H1 (cell line): ENCODE data around the gene MOCS1. TPM values are rescaled to one million over a fixed set of nuclear protein-coding genes. Genes with fewer than 3 reads are reported as not detected.

ENCODE experiments used
- CTCF ChIA-PET: fragments of 300-600 bp; sonication (Branson Sonifier 250); formaldehyde crosslinking; loops from one replicate; lab custom pipeline; 2021; ENCODE audit not compliant: partially characterized antibody; lab: Charles Lee
- POLR2A ChIA-PET: fragments of 300-600 bp; sonication (Branson Sonifier 250); formaldehyde crosslinking; loops from one replicate; lab custom pipeline; 2021; ENCODE audit warnings: inconsistent platforms; ENCODE audit not compliant: partially characterized antibody; lab: Charles Lee
- DNase-seq, 2 experiments: peaks; one replicate each; pipeline versions ENCODE4 v3.0.0 to v3.0.0-alpha.2; 2010 to 2022; ENCODE audit warnings: low spot score in 2 of 2, low read depth in 1 of 2, mixed read lengths in 1 of 2
- FAIRE-seq: peaks from 2 replicates; lab custom pipeline; 2011; peaks lifted over from hg19 to GRCh38; lab: Jason Lieb, UNC
- H2AFZ ChIP-seq: 2 replicates; pipeline ENCODE4 v1.8.1; 2012; ENCODE audit warnings: low read length, inconsistent platforms
- H2AK5ac ChIP-seq: 2 replicates; pipeline ENCODE4 v1.6.1; 2013; ENCODE audit warnings: low read depth, low read length
- H2BK120ac ChIP-seq: replicated peaks from 2 replicates; pipeline ENCODE3; 2013; ENCODE audit warnings: low read depth, low read length, inconsistent platforms
- H2BK12ac ChIP-seq: 2 replicates; pipeline ENCODE4 v1.6.1; 2013; ENCODE audit warnings: low read depth, low read length
- H2BK15ac ChIP-seq: 2 replicates; pipeline ENCODE4 v1.6.1; 2013; ENCODE audit warnings: low read length
- H2BK20ac ChIP-seq: 2 replicates; pipeline ENCODE4 v1.6.1; 2013; ENCODE audit warnings: low read length
- H2BK5ac ChIP-seq: 2 replicates; pipeline ENCODE4 v1.6.1; 2013; ENCODE audit warnings: low read depth, low read length
- H3K14ac ChIP-seq: 2 replicates; pipeline ENCODE4 v1.6.1; 2013; ENCODE audit warnings: inconsistent platforms; ENCODE audit not compliant: insufficient read length
- H3K18ac ChIP-seq: 2 replicates; pipeline ENCODE4 v1.6.1; 2013; ENCODE audit warnings: low read length; ENCODE audit errors: extremely low read depth
- H3K23ac ChIP-seq: 2 replicates; pipeline ENCODE4 v1.6.1; 2013; ENCODE audit warnings: inconsistent platforms; ENCODE audit not compliant: insufficient read length
- H3K23me2 ChIP-seq: 2 replicates; pipeline ENCODE4 v1.6.1; 2013; ENCODE audit warnings: low read depth, low read length
- H3K27ac ChIP-seq: 2 replicates; pipeline ENCODE4 v1.6.1; 2011; ENCODE audit warnings: low read depth, low read length, inconsistent platforms
- H3K27me3 ChIP-seq, 4 experiments: replicated peaks in 1 of 4; 1 replicate in 1 of 4; 2 replicates in 3 of 4; pipeline versions ENCODE4 v1.6.1 to v1.8.1; 2011 to 2013; ENCODE audit warnings: low read length in 3 of 4, mild to moderate bottlenecking in 3 of 4, inconsistent platforms in 2 of 4, mixed read lengths in 2 of 4, moderate library complexity in 1 of 4; ENCODE audit not compliant: control insufficient read depth in 3 of 4, insufficient read depth in 3 of 4; ENCODE audit errors: extremely low read depth in 1 of 4
- H3K36me3 ChIP-seq, 4 experiments: 2 replicates each; pipeline versions ENCODE4 v1.6.1 to v1.8.1; 2011 to 2013; ENCODE audit warnings: mild to moderate bottlenecking in 4 of 4, low read length in 3 of 4, moderate library complexity in 2 of 4, control low read depth in 1 of 4, inconsistent platforms in 1 of 4; ENCODE audit not compliant: insufficient read depth in 4 of 4, control insufficient read depth in 2 of 4
- H3K4ac ChIP-seq: replicated peaks from 2 replicates; pipeline ENCODE3; 2013; ENCODE audit warnings: low read length, low read depth, mixed read lengths, inconsistent platforms; ENCODE audit not compliant: insufficient read length
- H3K4me1 ChIP-seq, 4 experiments: replicated peaks in 1 of 4; 1 replicate in 1 of 4; 2 replicates in 3 of 4; pipeline versions ENCODE4 v1.6.1 to v1.8.1; 2011 to 2013; ENCODE audit warnings: low read length in 3 of 4, inconsistent platforms in 2 of 4, mixed read lengths in 1 of 4; ENCODE audit not compliant: insufficient read depth in 4 of 4, control insufficient read depth in 3 of 4
- H3K4me2 ChIP-seq, 2 experiments: 2 replicates each; pipeline versions ENCODE4 v1.6.1 to v1.8.1; 2011 to 2013; ENCODE audit warnings: low read depth in 2 of 2, low read length in 2 of 2, control low read depth in 1 of 2, inconsistent platforms in 1 of 2, mild to moderate bottlenecking in 1 of 2; ENCODE audit not compliant: insufficient read depth in 1 of 2
- H3K4me3 ChIP-seq, 4 experiments: fragments of 200-600, 300-600 bp in 1 of 4; sonication (generic), shearing (Covaris generic), sonication (Bioruptor Twin) in 1 of 4; 2 replicates each; pipeline versions ENCODE4 v1.5.1 to v1.8.1; 2011 to 2016; ENCODE audit warnings: low read length in 4 of 4, low read depth in 3 of 4, control low read depth in 2 of 4, inconsistent platforms in 2 of 4, mild to moderate bottlenecking in 2 of 4, mixed read lengths in 1 of 4, moderate library complexity in 1 of 4; ENCODE audit not compliant: insufficient read depth in 2 of 4; ENCODE audit errors: extremely low read depth in 1 of 4
- H3K56ac ChIP-seq: replicated peaks from 2 replicates; pipeline ENCODE3; 2013; ENCODE audit warnings: low read depth, mild to moderate bottlenecking, mixed read lengths, low read length, inconsistent platforms; ENCODE audit not compliant: insufficient read length
- H3K79me1 ChIP-seq: 2 replicates; pipeline ENCODE4 v1.6.1; 2013; ENCODE audit warnings: low read depth, low read length, control low read depth
- H3K79me2 ChIP-seq, 2 experiments: 2 replicates each; pipeline versions ENCODE4 v1.6.1 to v1.8.1; 2012 to 2013; ENCODE audit warnings: low read length in 2 of 2, mild to moderate bottlenecking in 2 of 2, inconsistent platforms in 1 of 2; ENCODE audit not compliant: insufficient read depth in 2 of 2, control insufficient read depth in 1 of 2
- H3K9ac ChIP-seq, 4 experiments: replicated peaks in 1 of 4; 1 replicate in 1 of 4; 2 replicates in 3 of 4; pipeline versions ENCODE4 v1.6.1 to v1.8.1; 2011 to 2013; ENCODE audit warnings: low read depth in 3 of 4, low read length in 3 of 4, control low read depth in 2 of 4, mild to moderate bottlenecking in 2 of 4, moderate library complexity in 2 of 4, inconsistent platforms in 1 of 4; ENCODE audit errors: extremely low read depth in 1 of 4
- H3K9me3 ChIP-seq, 2 experiments: 2 replicates each; pipeline versions ENCODE4 v1.6.1 to v1.8.1; 2012 to 2013; ENCODE audit warnings: mild to moderate bottlenecking in 2 of 2, moderate library complexity in 2 of 2, control low read depth in 1 of 2, inconsistent platforms in 1 of 2, low read depth in 1 of 2, low read length in 1 of 2, mixed read lengths in 1 of 2; ENCODE audit not compliant: insufficient read depth in 2 of 2
- H4K20me1 ChIP-seq, 2 experiments: replicated peaks in 1 of 2; 2 replicates each; pipeline versions ENCODE3 to v1.8.1; 2011 to 2013; ENCODE audit warnings: inconsistent platforms in 2 of 2, low read length in 2 of 2, mild to moderate bottlenecking in 1 of 2; ENCODE audit not compliant: insufficient read depth in 2 of 2, control insufficient read depth in 1 of 2
- H4K5ac ChIP-seq: 2 replicates; pipeline ENCODE4 v1.6.1; 2013; ENCODE audit warnings: low read length, low read depth, mixed read lengths, inconsistent platforms; ENCODE audit not compliant: insufficient read length
- H4K8ac ChIP-seq: 2 replicates; pipeline ENCODE4 v1.8.0; 2013; ENCODE audit warnings: mild to moderate bottlenecking, moderate library complexity, low read length, inconsistent platforms; ENCODE audit not compliant: insufficient read depth; ENCODE audit errors: extremely low read depth
- H4K91ac ChIP-seq: replicated peaks from 2 replicates; pipeline ENCODE3; 2013; ENCODE audit warnings: low read length, mixed read lengths, inconsistent platforms; ENCODE audit not compliant: insufficient read length
- BRCA1 ChIP-seq: IDR thresholded peaks from 2 replicates; pipeline ENCODE4 v1.6.1; 2012; ENCODE audit warnings: low read depth, low read length, improper control_type of control experiment
- CHD1 ChIP-seq: IDR thresholded peaks from 2 replicates; pipeline ENCODE4 v1.6.1; 2012; ENCODE audit warnings: low read depth, low read length, improper control_type of control experiment
- CREB1 ChIP-seq: IDR thresholded peaks from 2 replicates; pipeline ENCODE4 v1.6.1; 2012; ENCODE audit warnings: inconsistent platforms
- EZH2 ChIP-seq: fragments of 200-600 bp; sonication (generic); IDR thresholded peaks from 2 replicates; pipeline ENCODE4 v1.7.1; 2012; ENCODE audit warnings: low read depth, mild to moderate bottlenecking, moderate library complexity, low read length, inconsistent platforms; ENCODE audit not compliant: severe bottlenecking
- FOSL1 ChIP-seq: IDR thresholded peaks from 2 replicates; pipeline ENCODE4 v1.6.1; 2011; ENCODE audit warnings: mild to moderate bottlenecking, low read depth, low read length, moderate library complexity; ENCODE audit not compliant: insufficient read depth
- GABPA ChIP-seq: IDR thresholded peaks from 2 replicates; pipeline ENCODE4 v1.6.1; 2011; ENCODE audit warnings: mild to moderate bottlenecking, low read length, moderate library complexity, borderline replicate concordance; ENCODE audit not compliant: insufficient read depth
- GTF2F1 ChIP-seq: IDR thresholded peaks from 2 replicates; pipeline ENCODE4 v1.6.1; 2012; ENCODE audit warnings: low read depth, low read length, improper control_type of control experiment, borderline replicate concordance
- KDM1A ChIP-seq: fragments of 200-600, 300-600 bp; sonication (generic); IDR thresholded peaks from 2 replicates; pipeline ENCODE4 v1.7.1; 2016; ENCODE audit warnings: mild to moderate bottlenecking, low read length, borderline replicate concordance
- MAX ChIP-seq: IDR thresholded peaks from 2 replicates; pipeline ENCODE4 v1.6.1; 2012; ENCODE audit warnings: inconsistent platforms
- RNF2 ChIP-seq: fragments of 200-900, 300-1000 bp; sonication (generic); IDR thresholded peaks from 2 replicates; pipeline ENCODE4 v1.7.1; 2016; ENCODE audit warnings: borderline replicate concordance, low read depth, mild to moderate bottlenecking, antibody characterized with exemption, low read length; ENCODE audit not compliant: poor library complexity, severe bottlenecking; ENCODE audit errors: missing control alignments
- SIX5 ChIP-seq: IDR thresholded peaks from 2 replicates; pipeline ENCODE4 v1.6.1; 2011; ENCODE audit warnings: mild to moderate bottlenecking, low read depth, low read length
- TBP ChIP-seq: IDR thresholded peaks from 2 replicates; pipeline ENCODE4 v1.6.1; 2011; ENCODE audit warnings: low read depth, low read length, improper control_type of control experiment
- YY1 ChIP-seq: IDR thresholded peaks from 2 replicates; pipeline ENCODE4 v1.6.1; 2011; ENCODE audit warnings: low read depth, mild to moderate bottlenecking, low read length
- WGBS, 2 experiments: shearing (Covaris generic) in 1 of 2; methylation state at CpG; one replicate each; pipeline versions ENCODE4 v1.1.6 to v1.1.7; 2013 to 2015; ENCODE audit warnings: low lambda C conversion rate in 2 of 2, mixed read lengths in 2 of 2, inconsistent platforms in 1 of 2, low coverage in 1 of 2, missing lambda C conversion rate in 1 of 2; ENCODE audit not compliant: insufficient replicate concordance in 2 of 2, insufficient coverage in 1 of 2, insufficient read length in 1 of 2; ENCODE audit errors: extremely low coverage in 1 of 2, missing lambda C conversion rate in 1 of 2; 5-methylcytosine and 5-hydroxymethylcytosine counted together
- polyA plus RNA-seq, 7 experiments: library from polyadenylated mRNA; depleted of rRNA in 3 of 7; stranded (reverse) in 5 of 7; unstranded in 2 of 7; fragments of >200 nt in 5 of 7; fragments of 200-250 nt in 2 of 7; gene quantifications; 1 replicate in 5 of 7; 2 replicates in 1 of 7; 4 replicates in 1 of 7; pipeline versions ENCODE4 v1.2.1 to v1.2.3, GENCODE V29; 2011 to 2013; ENCODE audit warnings: missing spikeins in 2 of 7, mixed read lengths in 2 of 7
- total RNA-seq: library from RNA; stranded (reverse); fragmentation: NEBNext Ultra II Directional; extraction: Animal tissue kit (Norgen Biotek cat#: 25700); gene quantifications from 2 replicates; pipeline ENCODE4 v1.2.1, GENCODE V29; 2021

Gene MOCS1
- total and polyA plus RNA-seq, 2 of the 8 experiments (the other 6 are each of a cell fraction or from before 2014, with no cell fraction given), result 13.4 to 19.7 TPM

DNA sequence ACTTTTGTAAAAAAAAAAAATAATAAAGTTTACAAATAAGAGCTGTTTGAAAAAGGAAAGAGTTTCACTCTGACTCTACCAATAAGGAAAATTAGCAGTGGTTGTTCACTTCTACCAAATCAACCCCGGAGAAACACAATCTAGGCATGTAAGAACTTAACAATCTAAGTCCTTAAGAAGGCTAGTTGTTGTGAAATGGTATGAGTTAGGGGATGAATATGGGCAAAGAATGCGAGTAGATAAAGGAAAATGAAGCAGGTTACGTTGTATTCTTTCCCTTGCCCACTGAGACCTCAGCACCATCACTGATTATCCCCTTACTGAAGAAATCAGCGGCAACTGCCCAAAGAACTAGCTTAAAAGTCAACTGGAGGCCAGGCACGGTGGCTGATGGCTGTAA lies 15.4 kb downstream of the MOCS1 start:
- Histone ChIP-seq H3K79me2 (no peaks in the 10 kb centered on the region; a peak in 1 of 4 replicates), H2BK5ac (no peak overlapping the region), H2AFZ (no peak overlapping the region), H3K9ac (no peak overlapping the region; a peak in 1 of 7 replicates), H4K8ac (no peak overlapping the region), H3K56ac (no peak overlapping the region), H3K23ac (no peak overlapping the region), H3K4me1 (no peaks in the 10 kb centered on the region), H3K27me3 (peaks cover 0 to 1% (median 0%) of the 10 kb centered on the region in 4 experiments; a peak in 1 of 7 replicates), H3K27ac (no peak overlapping the region), H4K20me1 (no peaks in the 10 kb centered on the region), H2BK20ac (no peak overlapping the region), H3K23me2 (no peaks in the 10 kb centered on the region), H3K18ac (no peak overlapping the region), H2AK5ac (no peak overlapping the region), H3K36me3 (peaks cover 0 to 4% (median 1%) of the 10 kb centered on the region in 4 experiments; a peak in 5 of 8 replicates), H3K4ac (no peak overlapping the region), H2BK15ac (no peak overlapping the region), H3K9me3 (no peaks in the 10 kb centered on the region), H3K79me1 (no peaks in the 10 kb centered on the region; the same call in 1 of the 2 replicates), H2BK120ac (no peak overlapping the region), H3K14ac (no peak overlapping the region), H4K91ac (no peak overlapping the region), H4K5ac (no peak overlapping the region), H2BK12ac (no peak overlapping the region), H3K4me3 (no peak overlapping the region), H3K4me2 (no peak overlapping the region)
- WGBS, 2 experiments, result 98 to 100% methylated on average over 1 to 4 of the region's 5 CpGs
- FAIRE-seq, result no peak
- DNase-seq, result no peak
- ChIA-PET CTCF (interaction anchor here (1.3 kb wide), 1 partner anchor 22 kb away, joined by 3 read pairs; no protein-coding TSS in a partner anchor), POLR2A (no interaction called here)
- no peak for TF ChIP-seq TBP
- TF ChIP-seq RNF2, result no peak
- no peak for TF ChIP-seq CHD1
- TF ChIP-seq GTF2F1, result no peak
- TF ChIP-seq EZH2, result no peak
- TF ChIP-seq BRCA1, result no peak
- TF ChIP-seq KDM1A, result no peak
- TF ChIP-seq SIX5, result no peak
- TF ChIP-seq MAX, result no peak
- no peak for TF ChIP-seq YY1
- no peak for TF ChIP-seq CREB1
- no peak for TF ChIP-seq FOSL1
- no peak for TF ChIP-seq GABPA
